CD4-positive, alpha-beta T cell (primary cell): Measurements from ENCODE around the gene GPX4. TPM values are rescaled to one million over a fixed set of nuclear protein-coding genes. Genes with fewer than 3 reads are reported as not detected.
A peak's percentile ranks its signal among the peaks of the same experiment; 100 is the strongest.

Experiments used
- ATAC-seq: fragments of 200-7000 bp; cut with Tn5 transposase; one replicate; pipeline ENCODE4 v1.10.0; 2022; ENCODE audit warnings: mild to moderate bottlenecking; ENCODE audit not compliant: poor library complexity
- CTCF ChIA-PET: fragments of 350-600 bp; sonication (Branson Sonifier 250); formaldehyde crosslinking; loops from one replicate; lab custom pipeline; 2021; ENCODE audit warnings: antibody characterized with exemption, inconsistent platforms; lab: Charles Lee
- POLR2A ChIA-PET: fragments of 350-600 bp; sonication (Branson Sonifier 250); formaldehyde crosslinking; loops from one replicate; lab custom pipeline; 2021; ENCODE audit warnings: antibody characterized with exemption, inconsistent platforms; lab: Charles Lee
- DNase-seq, 14 experiments: peaks; one replicate each; pipeline ENCODE4 v3.0.0-alpha.2; 2013 to 2020; ENCODE audit warnings: mixed read lengths in 2 of 14
- H3K27ac ChIP-seq, 2 donors: one replicate each; pipeline versions ENCODE4 v1.5.1 to v1.7.0; 2013; ENCODE audit warnings: low read length in 2 of 2, low read depth in 1 of 2, mild to moderate bottlenecking in 1 of 2
- H3K27me3 ChIP-seq, 2 experiments: 1 replicate in 1 of 2; 2 replicates in 1 of 2; pipeline versions ENCODE4 v1.6.1 to v1.7.0; 2013; ENCODE audit warnings: low read length in 2 of 2, control low read depth in 1 of 2, mild to moderate bottlenecking in 1 of 2, moderate library complexity in 1 of 2; ENCODE audit not compliant: insufficient read depth in 2 of 2, control insufficient read depth in 1 of 2
- H3K36me3 ChIP-seq: one replicate; pipeline ENCODE4 v1.6.1; 2013; ENCODE audit warnings: low read length, control low read depth; ENCODE audit not compliant: insufficient read depth
- H3K4me1 ChIP-seq: one replicate; pipeline ENCODE4 v1.6.1; 2013; ENCODE audit warnings: low read length, control low read depth; ENCODE audit not compliant: insufficient read depth
- H3K4me3 ChIP-seq: one replicate; pipeline ENCODE4 v1.5.1; 2013; ENCODE audit warnings: mild to moderate bottlenecking, low read length, moderate library complexity
- H3K9me3 ChIP-seq, 2 experiments: 1 replicate in 1 of 2; 2 replicates in 1 of 2; pipeline versions ENCODE4 v1.6.1 to v1.7.0; 2013; ENCODE audit warnings: low read length in 2 of 2, mild to moderate bottlenecking in 2 of 2, control low read depth in 1 of 2, moderate library complexity in 1 of 2; ENCODE audit not compliant: control insufficient read depth in 1 of 2, insufficient read depth in 1 of 2
- H3K27ac Mint-ChIP-seq: one replicate; pipeline ENCODE4 v1.8.0; 2020; ENCODE audit warnings: mixed read lengths
- H3K27me3 Mint-ChIP-seq: one replicate; pipeline ENCODE4 v1.8.0; 2021; ENCODE audit warnings: mixed read lengths
- H3K36me3 Mint-ChIP-seq: one replicate; pipeline ENCODE4 v1.8.0; 2021; ENCODE audit warnings: low read depth, mixed read lengths
- H3K4me1 Mint-ChIP-seq: one replicate; pipeline ENCODE4 v1.8.0; 2021; ENCODE audit warnings: low read depth, mixed read lengths
- H3K4me3 Mint-ChIP-seq: one replicate; pipeline ENCODE4 v1.8.0; 2020; ENCODE audit warnings: mild to moderate bottlenecking, mixed read lengths
- H3K9me3 Mint-ChIP-seq: one replicate; pipeline ENCODE4 v1.8.0; 2020; ENCODE audit warnings: mixed read lengths
- intact Hi-C, 2 experiments: fragments of 100-400 bp; cut with DNase I in 1 of 2; cut with micrococcal nuclease in 1 of 2; formaldehyde crosslinking; loops; one replicate each; pipeline versions ENCODE4 v1.15.1 to v1.9.0; 2023 to 2025; cut with DNase I, micrococcal nuclease
- total RNA-seq, 174 experiments: library from RNA in 2 of 174; stranded (reverse) in 2 of 174; gene quantifications; one replicate each; pipeline ENCODE4 v1.2.3 and lab custom pipeline; 2021 to 2026
- TF ChIP-seq, protein P1 (sequence below): fragments of 200-600 bp; IDR thresholded peaks from one replicate; pipeline ENCODE4 v1.8.0; 2022; ENCODE audit warnings: antibody characterized with exemption, mild to moderate bottlenecking

The GPX4 gene
- total RNA-seq, 2 experiments from 2014 or later: 174 to 175 TPM

- H3K27me3 Mint-ChIP-seq: no peaks in the 10 kb centered on the region
- Histone ChIP-seq H3K27ac (no peak overlapping the region), H3K9me3 (peaks cover 0 to 15% of the 10 kb centered on the region in 2 experiments), H3K36me3 (no peaks in the 10 kb centered on the region), H3K4me1 (peaks cover 59% of the 10 kb centered on the region), H3K4me3 (no peak overlapping the region), H3K27me3 (no peaks in the 10 kb centered on the region)
- ChIA-PET CTCF (interaction anchor here (3.6 kb wide), 1 partner anchor 22 kb away, joined by 8 read pairs; no protein-coding TSS in a partner anchor), POLR2A (no interaction called here)
- peak overlapping the region; percentile 61 for H3K27ac Mint-ChIP-seq
- intact Hi-C loops: no loop called here
- DNase-seq (no peak), ATAC-seq (no peak)
- peaks cover 29% of the 10 kb centered on the region for H3K4me1 Mint-ChIP-seq
- H3K36me3 Mint-ChIP-seq: peaks cover 17% of the 10 kb centered on the region
- H3K4me3 Mint-ChIP-seq: no peak overlapping the region
- TF ChIP-seq, protein P1, sequence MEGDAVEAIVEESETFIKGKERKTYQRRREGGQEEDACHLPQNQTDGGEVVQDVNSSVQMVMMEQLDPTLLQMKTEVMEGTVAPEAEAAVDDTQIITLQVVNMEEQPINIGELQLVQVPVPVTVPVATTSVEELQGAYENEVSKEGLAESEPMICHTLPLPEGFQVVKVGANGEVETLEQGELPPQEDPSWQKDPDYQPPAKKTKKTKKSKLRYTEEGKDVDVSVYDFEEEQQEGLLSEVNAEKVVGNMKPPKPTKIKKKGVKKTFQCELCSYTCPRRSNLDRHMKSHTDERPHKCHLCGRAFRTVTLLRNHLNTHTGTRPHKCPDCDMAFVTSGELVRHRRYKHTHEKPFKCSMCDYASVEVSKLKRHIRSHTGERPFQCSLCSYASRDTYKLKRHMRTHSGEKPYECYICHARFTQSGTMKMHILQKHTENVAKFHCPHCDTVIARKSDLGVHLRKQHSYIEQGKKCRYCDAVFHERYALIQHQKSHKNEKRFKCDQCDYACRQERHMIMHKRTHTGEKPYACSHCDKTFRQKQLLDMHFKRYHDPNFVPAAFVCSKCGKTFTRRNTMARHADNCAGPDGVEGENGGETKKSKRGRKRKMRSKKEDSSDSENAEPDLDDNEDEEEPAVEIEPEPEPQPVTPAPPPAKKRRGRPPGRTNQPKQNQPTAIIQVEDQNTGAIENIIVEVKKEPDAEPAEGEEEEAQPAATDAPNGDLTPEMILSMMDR: no peak
- H3K9me3 Mint-ChIP-seq: no peaks in the 10 kb centered on the region
These were observed 31.7 kb downstream of the GPX4 start for GRCh38 chr19:1135454-1135853.

DNA sequence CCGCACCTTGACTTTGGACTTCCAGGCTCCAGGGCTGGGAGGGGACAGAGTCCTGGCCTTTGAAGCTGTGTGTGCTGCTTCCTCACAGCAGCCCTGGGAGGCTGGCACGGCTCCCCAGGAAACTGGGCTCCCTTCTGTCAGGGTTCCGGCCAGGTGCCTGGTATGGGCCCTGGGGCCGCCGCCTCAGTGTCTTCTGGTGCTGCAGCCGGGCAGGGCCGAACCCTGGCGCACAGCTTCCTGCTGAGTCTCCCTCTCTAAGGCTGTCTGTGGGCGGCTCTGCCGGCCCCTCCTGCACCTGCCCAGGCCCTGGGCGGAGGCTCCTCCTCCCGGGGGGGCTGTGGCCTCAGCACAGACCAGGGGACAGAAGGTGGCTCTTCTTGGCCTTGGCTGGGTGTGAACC, 32.4 kb downstream of the GPX4 start:
- no peaks in the 10 kb centered on the region for H3K27me3 Mint-ChIP-seq
- H3K9me3 ChIP-seq: peaks cover 0 to 15% of the 10 kb centered on the region in 2 experiments
- no peaks in the 10 kb centered on the region for H3K27me3 ChIP-seq
- H3K4me3 ChIP-seq: no peak overlapping the region
- ATAC-seq (no peak), DNase-seq (no peak)
- no peak overlapping the region for H3K4me3 Mint-ChIP-seq
- peaks cover 11% of the 10 kb centered on the region for H3K36me3 Mint-ChIP-seq
- H3K36me3 ChIP-seq: no peaks in the 10 kb centered on the region
- peak overlapping the region in 1 of 2 donors; percentile 36 for H3K27ac ChIP-seq
- H3K4me1 Mint-ChIP-seq: peaks cover 24% of the 10 kb centered on the region
- peak overlapping the region; percentile 75 for H3K27ac Mint-ChIP-seq
- ChIA-PET POLR2A (no interaction called here), CTCF (interaction anchor here (3.6 kb wide), 1 partner anchor 23 kb away, joined by 8 read pairs; no protein-coding TSS in a partner anchor)
- no peaks in the 10 kb centered on the region for H3K9me3 Mint-ChIP-seq
- peaks cover 52% of the 10 kb centered on the region for H3K4me1 ChIP-seq
- TF ChIP-seq, protein P1: no peak
- intact Hi-C loops: no loop called here

- Mint-ChIP-seq H3K4me3 (peak overlapping the region; percentile 25), H3K27ac (peak overlapping the region; percentile 75), H3K9me3 (no peaks in the 10 kb centered on the region), H3K4me1 (peaks cover 21% of the 10 kb centered on the region), H3K36me3 (peaks cover 12% of the 10 kb centered on the region), H3K27me3 (no peaks in the 10 kb centered on the region)
- intact Hi-C loops: no loop called here
- ChIA-PET POLR2A (no interaction called here), CTCF (no interaction called here)
- no peaks in the 10 kb centered on the region for H3K27me3 ChIP-seq
- peaks cover 0 to 15% of the 10 kb centered on the region in 2 experiments for H3K9me3 ChIP-seq
- H3K36me3 ChIP-seq: no peaks in the 10 kb centered on the region
- peak overlapping the region in 1 of 2 donors; percentile 36 for H3K27ac ChIP-seq
- ATAC-seq (no peak), DNase-seq (no peak)
- TF ChIP-seq, protein P1: no peak
- peaks cover 47% of the 10 kb centered on the region for H3K4me1 ChIP-seq
- H3K4me3 ChIP-seq: no peak overlapping the region
These were observed 33.0 kb downstream of the GPX4 start for GRCh38 chr19:1136621-1137317.
